A549 (cell line): ENCODE data around the gene GABRA4.

ENCODE experiments used
- CBX8 ChIP-seq: fragments of 200-600 bp; sonication (generic); IDR thresholded peaks from 2 replicates; pipeline ENCODE4 v1.6.1; 2016
- CEBPB ChIP-seq, 2 experiments: fragments of >200 bp in 1 of 2; sonication (Bioruptor Twin) in 1 of 2; formaldehyde crosslinking in 1 of 2; IDR thresholded peaks; 2 replicates each; pipeline ENCODE4 v1.6.1; 2012 to 2016
- CHD2 ChIP-seq: fragments of 150-350 bp; IDR thresholded peaks from 2 replicates; pipeline ENCODE4 v1.6.1; 2014; ENCODE audit warnings: low read length; ENCODE audit not compliant: partially characterized antibody
- EP300 ChIP-seq, 2 experiments: fragments of >200 bp; sonication (Bioruptor Twin); formaldehyde crosslinking; IDR thresholded peaks; 2 replicates in 1 of 2; 3 replicates in 1 of 2; pipeline ENCODE4 v1.6.1; 2016 to 2017
- JUNB ChIP-seq: fragments of >200 bp; sonication (Bioruptor Twin); formaldehyde crosslinking; IDR thresholded peaks from 2 replicates; pipeline ENCODE4 v1.6.1; 2016
- KDM5A ChIP-seq: fragments of 200-600 bp; sonication (generic); IDR thresholded peaks from 2 replicates; pipeline ENCODE4 v1.6.1; 2016; ENCODE audit warnings: antibody characterized with exemption, mild to moderate bottlenecking
- POLR2A ChIP-seq: IDR thresholded peaks from 2 replicates; pipeline ENCODE4 v1.6.1; 2012; ENCODE audit warnings: mild to moderate bottlenecking, low read length
- RAD21 ChIP-seq, 2 experiments: fragments of >200 bp in 1 of 2; sonication (Bioruptor Twin) in 1 of 2; formaldehyde crosslinking in 1 of 2; IDR thresholded peaks in 1 of 2; conservative IDR thresholded peaks in 1 of 2; 2 replicates in 1 of 2; 3 replicates in 1 of 2; pipeline ENCODE4 v1.6.1; 2012 to 2018; ENCODE audit warnings: inconsistent platforms in 1 of 2
- RCOR1 ChIP-seq: fragments of 150-350 bp; IDR thresholded peaks from 2 replicates; pipeline ENCODE4 v1.6.1; 2014; ENCODE audit warnings: antibody characterized with exemption, low read length, low read depth
- RFX5 ChIP-seq: fragments of 450-650 bp; IDR thresholded peaks from 2 replicates; pipeline ENCODE4 v1.7.1; 2014; ENCODE audit warnings: antibody characterized with exemption, mild to moderate bottlenecking, moderate library complexity
- ZNF302 ChIP-seq: fragments of 250-450 bp; sonication (Bioruptor Pico); IDR thresholded peaks from 2 replicates; pipeline ENCODE4 v1.9.0; 2021; ENCODE audit warnings: inconsistent platforms, mild to moderate bottlenecking, moderate library complexity
- TF ChIP-seq, protein P1 (sequence below): fragments of >200 bp; sonication (Bioruptor Twin); formaldehyde crosslinking; IDR thresholded peaks from 3 replicates; pipeline ENCODE4 v1.5.1; 2016
- TF ChIP-seq, protein P2 (sequence below): fragments of 200-600 bp; sonication (generic); IDR thresholded peaks from 2 replicates; pipeline ENCODE4 v1.6.1; 2016; ENCODE audit warnings: antibody characterized with exemption, mild to moderate bottlenecking, moderate library complexity

DNA sequence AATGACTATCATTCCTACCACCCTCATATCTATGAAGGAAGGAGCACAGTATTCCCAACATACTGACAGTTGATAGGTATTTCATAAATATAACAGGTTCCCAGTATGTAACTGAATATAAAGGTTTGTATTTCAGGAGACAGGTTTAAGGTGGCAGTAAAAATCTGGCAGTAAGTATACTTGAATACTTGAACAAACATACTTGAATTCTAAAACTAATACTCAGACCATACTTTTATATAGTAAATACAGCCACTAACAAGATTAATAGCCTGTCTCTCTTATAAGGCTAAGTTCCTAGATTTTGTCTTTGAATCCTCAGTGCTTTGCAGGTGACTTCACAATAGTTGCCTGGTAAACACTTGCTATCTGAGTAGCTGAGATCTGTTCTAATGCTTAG is 37.8 kb downstream of the GABRA4 start:
- TF ChIP-seq, protein P1, sequence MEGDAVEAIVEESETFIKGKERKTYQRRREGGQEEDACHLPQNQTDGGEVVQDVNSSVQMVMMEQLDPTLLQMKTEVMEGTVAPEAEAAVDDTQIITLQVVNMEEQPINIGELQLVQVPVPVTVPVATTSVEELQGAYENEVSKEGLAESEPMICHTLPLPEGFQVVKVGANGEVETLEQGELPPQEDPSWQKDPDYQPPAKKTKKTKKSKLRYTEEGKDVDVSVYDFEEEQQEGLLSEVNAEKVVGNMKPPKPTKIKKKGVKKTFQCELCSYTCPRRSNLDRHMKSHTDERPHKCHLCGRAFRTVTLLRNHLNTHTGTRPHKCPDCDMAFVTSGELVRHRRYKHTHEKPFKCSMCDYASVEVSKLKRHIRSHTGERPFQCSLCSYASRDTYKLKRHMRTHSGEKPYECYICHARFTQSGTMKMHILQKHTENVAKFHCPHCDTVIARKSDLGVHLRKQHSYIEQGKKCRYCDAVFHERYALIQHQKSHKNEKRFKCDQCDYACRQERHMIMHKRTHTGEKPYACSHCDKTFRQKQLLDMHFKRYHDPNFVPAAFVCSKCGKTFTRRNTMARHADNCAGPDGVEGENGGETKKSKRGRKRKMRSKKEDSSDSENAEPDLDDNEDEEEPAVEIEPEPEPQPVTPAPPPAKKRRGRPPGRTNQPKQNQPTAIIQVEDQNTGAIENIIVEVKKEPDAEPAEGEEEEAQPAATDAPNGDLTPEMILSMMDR = no peak
- TF ChIP-seq RCOR1 (no peak), RFX5 (no peak), CEBPB (IDR thresholded peaks at IDR 0.05) (no peak), EP300 (IDR thresholded peaks at IDR 0.05) (no peak), CBX8 (no peak), ZNF302 (CRISPR knock-in tag) (no peak), JUNB (no peak), CHD2 (no peak), RAD21 (conservative IDR thresholded peaks at IDR 0.05 in 1 of 2, IDR thresholded peaks at IDR 0.05 in 1 of 2) (no peak), POLR2A (no peak), KDM5A (no peak)
- TF ChIP-seq, protein P2, sequence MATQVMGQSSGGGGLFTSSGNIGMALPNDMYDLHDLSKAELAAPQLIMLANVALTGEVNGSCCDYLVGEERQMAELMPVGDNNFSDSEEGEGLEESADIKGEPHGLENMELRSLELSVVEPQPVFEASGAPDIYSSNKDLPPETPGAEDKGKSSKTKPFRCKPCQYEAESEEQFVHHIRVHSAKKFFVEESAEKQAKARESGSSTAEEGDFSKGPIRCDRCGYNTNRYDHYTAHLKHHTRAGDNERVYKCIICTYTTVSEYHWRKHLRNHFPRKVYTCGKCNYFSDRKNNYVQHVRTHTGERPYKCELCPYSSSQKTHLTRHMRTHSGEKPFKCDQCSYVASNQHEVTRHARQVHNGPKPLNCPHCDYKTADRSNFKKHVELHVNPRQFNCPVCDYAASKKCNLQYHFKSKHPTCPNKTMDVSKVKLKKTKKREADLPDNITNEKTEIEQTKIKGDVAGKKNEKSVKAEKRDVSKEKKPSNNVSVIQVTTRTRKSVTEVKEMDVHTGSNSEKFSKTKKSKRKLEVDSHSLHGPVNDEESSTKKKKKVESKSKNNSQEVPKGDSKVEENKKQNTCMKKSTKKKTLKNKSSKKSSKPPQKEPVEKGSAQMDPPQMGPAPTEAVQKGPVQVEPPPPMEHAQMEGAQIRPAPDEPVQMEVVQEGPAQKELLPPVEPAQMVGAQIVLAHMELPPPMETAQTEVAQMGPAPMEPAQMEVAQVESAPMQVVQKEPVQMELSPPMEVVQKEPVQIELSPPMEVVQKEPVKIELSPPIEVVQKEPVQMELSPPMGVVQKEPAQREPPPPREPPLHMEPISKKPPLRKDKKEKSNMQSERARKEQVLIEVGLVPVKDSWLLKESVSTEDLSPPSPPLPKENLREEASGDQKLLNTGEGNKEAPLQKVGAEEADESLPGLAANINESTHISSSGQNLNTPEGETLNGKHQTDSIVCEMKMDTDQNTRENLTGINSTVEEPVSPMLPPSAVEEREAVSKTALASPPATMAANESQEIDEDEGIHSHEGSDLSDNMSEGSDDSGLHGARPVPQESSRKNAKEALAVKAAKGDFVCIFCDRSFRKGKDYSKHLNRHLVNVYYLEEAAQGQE = no peak
